Fibroblast of upper back skin (primary cell): Measurements from ENCODE around the gene SLC1A7.
A peak's percentile ranks its signal among the peaks of the same experiment; 100 is the strongest.

ENCODE experiments used
- DNase-seq: peaks from one replicate; pipeline ENCODE4 v3.0.0-alpha.2; 2013

Gene SLC1A7

DNA sequence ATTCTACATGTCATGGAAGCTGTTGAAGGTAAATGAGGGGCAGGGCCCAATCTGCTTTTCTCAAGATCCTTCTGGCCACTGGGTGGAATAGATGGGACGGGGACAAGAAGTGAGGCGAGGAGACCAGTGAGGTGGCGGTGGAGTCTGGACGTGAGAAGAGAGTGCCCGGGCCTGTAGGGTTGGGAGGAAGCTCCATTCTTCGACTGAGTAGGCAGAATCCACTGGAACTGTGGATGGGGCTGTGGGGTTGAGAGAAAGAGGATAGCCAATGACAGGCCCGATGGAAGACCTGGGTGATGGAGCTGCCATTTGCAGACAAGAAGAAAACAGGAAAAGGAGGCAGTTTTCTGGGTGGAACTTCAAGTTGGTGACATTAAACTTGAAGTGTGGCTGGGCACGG lies 10.3 kb downstream of the SLC1A7 start:
- no peak for DNase-seq

DNA sequence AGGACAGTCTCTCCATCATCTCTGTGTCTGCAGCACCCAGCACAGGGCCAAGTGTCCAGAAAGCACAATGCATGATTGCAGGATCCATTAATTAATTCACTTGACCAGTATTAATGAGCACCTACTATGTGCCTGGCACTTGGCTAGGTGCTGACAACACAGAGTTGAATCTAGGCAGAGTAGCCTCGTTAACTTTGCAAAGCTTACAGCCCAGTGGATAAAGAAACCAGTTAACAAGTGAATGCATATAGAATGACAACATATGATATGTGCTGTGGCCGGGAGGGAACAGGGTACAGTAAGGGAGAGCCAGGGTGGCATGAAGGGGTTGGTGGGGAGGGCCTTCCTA lies 10.9 kb downstream of the SLC1A7 start:
- no peak for DNase-seq

DNA sequence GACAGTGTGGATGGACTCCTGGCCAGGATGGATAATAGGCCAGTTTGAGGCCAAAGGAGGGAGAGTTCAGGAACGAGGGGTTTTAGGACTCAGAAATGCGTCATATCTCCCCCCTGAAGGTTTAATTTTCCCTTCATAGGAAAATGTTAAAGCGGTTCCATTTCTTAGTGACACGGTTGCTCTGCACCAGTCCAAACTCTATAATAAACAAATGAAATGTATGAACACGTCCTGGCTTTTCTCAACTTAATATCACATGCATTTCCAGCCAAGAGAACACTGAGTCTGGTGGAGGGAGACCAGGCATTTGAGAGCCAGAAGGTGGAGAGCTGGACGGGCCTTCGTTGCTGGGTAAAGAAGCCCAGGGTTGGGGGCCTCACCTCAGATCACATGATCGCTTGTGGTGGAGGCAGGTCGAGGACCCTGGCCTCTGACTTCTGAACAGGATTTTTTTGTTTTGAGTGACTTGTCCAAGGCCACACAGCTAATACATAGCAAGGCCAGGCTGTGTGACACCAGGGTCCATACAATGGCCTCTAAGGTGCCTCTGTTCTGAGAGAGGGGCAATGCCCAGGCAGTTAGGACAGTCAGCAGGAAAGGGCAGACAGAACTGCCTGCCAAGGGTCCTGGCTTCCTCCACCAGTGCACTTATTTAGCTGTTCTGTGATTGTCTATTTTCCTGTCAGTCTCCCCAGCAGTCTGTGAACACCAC lies 11.4 kb downstream of the SLC1A7 start:
- DNase-seq: no peak

DNA sequence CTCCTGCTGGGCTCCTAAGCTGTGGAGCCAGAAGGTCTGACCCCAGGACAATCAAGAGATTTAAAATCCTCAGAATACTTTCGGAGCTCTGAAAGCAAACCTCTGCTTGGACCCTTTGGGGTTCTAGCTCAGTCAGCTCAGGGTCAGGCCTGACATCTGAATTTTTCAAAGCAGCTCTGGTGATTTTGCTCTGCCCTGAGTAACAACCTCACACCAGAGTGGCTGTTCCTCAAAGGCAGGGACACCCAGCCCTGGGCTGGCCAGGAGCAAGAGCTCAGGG lies 11.9 kb downstream of the SLC1A7 start:
- no peak for DNase-seq

DNA sequence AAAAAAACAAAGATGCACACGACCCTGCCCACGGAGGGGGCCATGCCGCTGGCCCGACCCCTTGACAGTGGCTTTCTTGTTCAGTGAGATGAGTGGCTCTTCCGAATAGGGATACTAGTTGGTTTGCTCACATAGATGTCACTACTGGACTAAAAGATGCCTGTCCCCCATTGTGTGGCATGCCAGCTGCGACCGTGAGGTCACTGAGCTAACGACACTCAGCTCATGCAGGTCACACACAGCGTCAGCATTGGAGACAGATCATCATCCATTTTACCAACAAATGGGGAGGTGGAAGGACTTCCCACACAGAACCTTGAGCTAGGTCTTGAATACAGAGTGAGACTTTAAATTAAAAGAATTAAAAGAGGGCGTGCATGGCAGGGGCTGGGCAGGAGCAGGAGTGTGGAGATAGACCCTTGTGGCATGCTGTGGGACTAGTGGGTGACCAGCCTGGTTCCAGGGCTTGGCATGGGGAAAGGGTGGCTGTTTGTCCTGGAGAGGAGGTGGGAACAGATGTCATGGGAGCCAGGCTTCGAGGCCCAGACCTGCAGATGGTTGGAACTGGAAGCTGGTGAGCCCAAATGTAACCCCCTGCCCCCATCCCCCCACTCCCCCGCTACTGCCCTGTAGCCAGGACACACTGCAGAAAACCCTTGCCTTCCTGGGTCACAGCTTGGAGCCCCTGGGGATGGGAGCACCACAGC lies 12.4 kb downstream of the SLC1A7 start:
- no peak for DNase-seq

DNA sequence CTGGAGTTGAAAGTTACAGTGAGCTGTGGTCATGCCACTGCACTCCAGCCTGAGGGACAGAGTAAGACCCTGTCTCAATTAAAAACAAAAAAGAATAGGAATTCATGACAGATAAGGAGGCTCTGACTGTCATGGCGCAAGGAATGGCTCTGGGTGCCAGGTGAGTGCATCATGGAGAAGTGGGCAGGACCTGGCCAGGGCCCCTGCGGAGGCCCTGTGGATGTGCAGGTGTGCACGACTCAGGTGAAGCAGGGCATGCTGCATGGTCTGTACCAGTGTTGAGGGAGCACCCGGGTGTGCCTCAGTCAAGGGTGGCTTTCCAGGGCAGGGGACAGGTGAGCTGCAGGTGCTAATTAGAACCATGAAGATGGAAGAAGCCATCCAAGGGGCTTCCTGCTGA lies 14.0 kb downstream of the SLC1A7 start:
- DNase-seq: no peak

DNA sequence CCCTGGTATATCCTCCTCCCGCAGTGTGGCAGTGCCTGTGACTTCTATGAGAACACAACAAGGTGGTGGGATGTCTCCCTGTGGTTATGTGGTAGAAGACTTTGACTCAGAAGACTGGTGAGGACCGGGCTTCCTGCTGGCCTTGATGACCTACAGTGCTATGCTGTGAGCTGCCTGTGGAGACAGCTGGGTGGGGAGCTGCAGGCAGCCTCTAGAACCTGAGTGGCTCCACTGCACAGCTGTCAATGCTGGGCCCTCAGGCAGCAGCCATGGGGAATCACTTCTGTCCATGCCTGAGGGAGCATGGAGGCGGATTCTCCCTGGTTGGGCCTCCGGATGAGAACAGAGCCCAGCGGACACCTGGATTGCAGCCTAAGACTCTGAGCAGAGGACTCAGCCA lies 14.9 kb downstream of the SLC1A7 start:
- no peak for DNase-seq

DNA sequence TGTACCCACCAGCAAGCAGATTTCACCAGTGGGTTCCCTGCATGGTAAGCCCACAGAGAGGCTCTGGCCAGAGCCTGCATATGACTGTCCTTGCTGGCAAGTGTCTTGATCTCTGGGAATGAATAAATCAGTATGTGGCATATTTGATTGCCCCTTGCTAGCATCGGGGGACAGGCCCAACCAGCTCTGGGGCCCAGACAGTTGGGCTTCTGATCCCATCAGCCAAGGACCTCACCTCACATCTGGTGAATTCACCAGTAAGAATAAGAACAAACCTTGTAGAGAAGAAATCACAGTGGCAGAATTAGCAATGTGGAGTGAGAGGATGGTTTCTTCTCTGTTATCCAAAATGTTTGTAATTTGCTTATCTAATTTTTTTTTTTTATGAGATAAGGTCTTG lies 15.9 kb downstream of the SLC1A7 start:
- DNase-seq: no peak

DNA sequence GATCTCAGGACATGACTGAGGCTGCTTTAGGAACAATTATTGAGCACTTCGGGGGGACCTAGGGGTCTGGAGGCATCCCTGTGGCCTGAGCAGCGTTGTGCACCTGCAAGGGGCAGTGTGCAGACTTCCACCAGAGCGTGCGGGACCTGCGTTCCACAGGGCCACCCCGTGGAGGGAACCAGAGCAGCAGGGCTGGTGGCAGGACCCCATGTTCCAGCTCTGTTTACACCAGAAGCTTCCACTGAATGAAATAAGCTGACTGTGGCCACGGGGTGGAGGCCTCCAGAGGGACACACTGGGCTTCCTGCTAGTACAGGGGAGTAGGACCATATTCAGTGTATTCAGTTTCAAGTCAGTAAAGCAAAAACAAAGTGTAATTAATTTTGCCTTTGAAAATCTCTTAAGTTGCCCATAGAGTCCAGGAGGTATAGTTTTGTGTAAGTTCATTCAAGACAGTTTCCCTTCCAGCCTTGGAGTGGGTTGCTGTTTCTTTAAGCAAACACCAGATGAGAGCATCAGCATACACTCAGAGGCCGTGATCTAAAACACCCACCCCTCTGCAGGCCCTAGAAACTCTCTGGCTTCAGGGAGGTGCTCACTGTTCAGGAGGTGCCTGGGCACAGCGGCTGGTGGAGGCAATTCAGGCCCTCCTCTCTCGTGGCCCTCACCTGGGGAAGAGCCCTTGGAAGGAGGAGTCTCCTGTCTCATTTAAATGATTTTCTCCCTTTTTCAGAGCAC lies 16.6 kb downstream of the SLC1A7 start:
- DNase-seq: no peak

DNA sequence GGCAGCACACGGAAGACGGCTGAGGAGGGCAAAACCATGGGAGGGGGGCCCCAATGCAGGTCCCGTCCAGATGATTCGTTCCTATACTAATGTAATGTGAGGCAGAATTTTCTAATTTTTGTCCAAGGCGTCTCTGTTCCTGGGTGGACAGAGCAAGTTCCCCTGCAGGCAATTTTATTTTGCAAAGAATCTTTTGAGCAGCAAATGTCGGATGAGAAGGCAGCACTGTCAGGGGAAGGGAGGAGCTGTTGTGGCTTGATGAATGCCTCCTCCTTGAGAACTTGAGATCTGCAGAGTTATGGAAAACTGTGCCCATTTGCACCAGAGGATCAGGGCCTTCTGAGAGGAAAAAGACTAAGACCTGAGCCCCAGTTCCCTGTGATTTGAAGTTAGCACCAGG lies 17.3 kb downstream of the SLC1A7 start:
- DNase-seq: no peak

DNA sequence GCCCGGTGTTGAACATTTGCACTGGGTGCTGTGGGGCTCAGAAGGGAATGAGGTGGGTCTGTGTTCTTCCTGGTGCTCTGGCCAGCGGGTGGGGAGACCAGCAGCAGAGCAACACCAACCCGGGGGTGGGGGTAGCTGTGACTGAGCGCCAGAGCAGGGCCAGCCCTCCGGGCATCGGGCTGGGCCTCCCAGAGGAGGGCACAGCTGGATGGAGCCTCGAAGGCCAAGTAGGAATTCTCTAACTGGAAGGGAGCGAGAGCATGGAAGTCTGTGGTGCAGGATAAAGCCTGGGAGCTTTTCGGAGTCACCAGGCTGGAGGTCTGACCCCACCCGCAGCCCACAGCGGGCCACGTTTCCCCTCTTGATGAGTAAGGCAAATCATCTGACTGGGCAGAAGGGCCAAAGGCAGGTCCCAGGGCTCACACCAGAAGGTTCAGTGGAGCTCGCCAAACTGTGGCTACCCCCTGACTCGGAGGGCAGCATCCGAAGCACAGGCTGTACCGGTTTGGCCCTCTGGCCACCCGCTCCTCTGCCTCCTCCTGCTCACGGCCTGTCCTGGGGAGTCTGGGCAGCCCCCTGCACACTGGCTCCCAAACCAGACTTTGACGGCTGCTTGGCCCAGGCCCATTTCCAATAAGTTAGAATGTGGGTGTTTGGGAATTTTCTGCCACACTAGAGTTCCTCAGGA lies 18.8 kb downstream of the SLC1A7 start:
- peak; percentile 40 for DNase-seq

DNA sequence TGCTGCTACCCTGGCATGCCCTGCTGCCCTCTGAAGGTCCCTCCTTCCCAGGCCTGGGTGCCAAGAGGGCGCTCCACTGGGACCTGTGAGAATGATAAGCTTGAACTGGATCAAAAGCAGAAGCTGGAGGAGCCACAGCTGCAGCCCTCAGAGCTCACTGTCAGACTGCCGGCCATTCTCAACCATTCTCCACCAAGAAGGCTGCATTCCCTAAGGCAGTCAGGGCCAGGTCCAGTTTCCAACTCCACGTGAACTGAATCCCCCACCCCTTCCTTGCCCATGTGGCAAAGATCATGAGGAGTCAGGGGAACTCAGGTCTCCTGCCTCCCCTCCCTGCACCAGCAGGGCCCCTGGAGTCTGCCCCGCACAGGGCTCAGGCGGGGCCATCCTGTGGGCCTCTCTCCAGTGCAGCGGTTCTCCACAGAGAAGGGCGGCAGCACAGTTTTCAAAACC lies 19.5 kb downstream of the SLC1A7 start:
- DNase-seq: no peak

DNA sequence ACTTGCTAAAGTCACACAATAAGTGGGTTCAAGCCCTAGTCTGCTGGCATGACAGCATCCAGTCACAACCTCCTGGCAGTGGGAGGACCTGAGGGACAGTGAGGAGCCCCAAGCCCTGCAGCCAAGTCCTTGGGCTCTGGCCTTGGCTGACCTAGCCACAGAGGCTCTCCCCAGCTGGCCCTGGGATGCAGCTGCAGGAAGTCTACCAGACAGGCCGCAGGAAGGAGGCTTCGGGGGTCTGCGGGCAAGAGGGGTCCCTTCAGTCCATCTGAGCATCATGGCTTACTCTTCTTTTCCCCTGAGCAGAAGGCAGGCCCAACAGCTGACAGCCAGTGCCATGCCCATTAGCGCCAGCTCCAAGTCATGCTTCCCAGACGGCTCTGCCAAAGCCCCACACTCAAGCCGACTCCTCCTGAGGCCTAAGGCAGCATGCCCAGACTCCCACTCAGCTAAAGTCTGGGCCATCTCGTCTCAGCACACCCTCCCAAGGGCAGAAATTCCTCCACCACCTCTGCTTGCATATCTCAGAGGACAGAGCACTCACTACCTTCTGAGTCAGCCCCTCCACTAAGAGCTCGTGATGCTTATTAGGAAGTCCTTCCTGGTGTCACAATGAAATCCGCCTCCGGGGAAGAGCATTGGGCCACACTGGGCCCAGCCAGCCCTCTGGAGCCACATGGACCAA lies 20.1 kb downstream of the SLC1A7 start:
- peak; percentile 47 for DNase-seq

DNA sequence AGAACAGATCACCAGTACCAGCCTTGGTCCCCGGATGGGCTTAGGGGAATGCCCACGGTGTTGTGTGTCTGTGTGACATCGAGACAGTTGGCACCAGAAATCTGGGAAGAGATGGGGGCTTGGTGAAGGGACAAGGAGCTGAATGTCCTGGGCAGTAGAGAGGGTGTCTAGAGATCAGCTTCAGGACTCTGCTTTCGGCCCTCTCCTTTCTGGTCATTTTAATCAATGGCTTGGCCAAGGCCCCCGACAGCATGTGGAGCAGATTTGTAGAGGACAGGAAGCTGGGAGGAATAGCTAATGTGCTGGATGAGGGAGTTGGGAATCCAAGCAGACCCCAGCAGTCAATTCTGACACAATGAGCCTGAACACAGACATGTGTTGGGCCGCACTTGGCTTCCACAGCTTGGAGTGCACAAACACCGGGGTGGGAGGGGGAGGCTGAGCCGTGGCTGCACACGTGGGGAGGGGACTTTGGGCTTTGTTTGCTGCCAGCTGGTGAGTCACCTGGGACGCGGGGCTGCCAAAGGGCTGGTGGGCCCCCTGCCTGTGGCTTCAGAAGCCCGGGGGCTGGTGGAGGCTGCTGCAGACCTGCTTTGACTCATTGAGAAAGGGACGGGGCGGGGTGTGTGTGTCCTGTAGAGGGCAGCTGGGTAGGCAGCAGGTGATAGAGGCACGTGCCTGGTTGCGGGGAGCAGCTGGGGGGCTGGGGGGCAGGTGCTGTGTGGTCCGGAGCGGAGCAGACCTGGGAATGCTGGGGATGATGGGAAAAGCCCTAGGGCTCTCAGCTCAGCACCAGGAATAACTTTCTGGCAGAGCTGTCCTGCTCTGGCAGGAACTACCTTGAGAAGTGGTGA lies 20.9 kb downstream of the SLC1A7 start:
- DNase-seq: peak; percentile 81

DNA sequence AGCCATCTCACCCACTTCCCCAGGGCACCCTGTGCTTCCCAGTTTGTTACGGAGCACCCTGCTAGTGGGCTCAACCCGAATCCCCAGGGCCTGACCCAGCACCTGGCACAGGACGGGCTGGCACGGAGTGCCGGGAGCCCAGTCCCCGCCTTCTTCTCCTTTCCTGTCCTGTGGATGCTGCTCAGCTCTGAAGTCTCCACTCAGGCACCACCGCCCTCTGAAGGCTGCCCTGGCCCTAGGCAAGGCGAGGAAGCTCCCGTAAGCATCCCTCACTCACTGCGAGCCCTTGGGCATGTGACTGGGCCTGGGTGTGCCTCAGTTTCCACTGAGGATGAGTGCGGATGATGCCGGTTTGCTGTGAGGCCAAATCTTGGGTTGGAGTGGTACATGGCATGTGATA lies 21.8 kb downstream of the SLC1A7 start:
- DNase-seq: no peak

DNA sequence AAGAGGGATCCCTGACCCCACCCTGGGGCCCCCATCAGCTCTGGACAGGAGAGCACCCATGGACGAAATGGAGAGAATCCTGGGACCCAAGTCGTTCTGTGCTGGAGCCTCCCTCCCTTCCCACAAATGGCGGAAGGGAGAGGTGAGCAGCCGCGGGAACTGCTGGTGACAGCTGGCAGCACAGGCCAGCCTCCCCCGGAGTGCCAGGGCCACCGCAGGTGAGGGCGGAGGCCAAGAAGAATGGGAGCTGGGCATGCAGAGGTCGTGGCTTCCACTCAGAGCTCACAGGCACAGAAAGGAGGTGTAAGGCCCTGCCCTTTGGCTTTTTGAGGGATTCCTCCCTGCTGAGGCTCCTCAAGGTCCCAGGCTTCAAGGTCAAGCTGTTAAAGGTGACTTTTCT lies 24.6 kb downstream of the SLC1A7 start:
- DNase-seq: no peak

DNA sequence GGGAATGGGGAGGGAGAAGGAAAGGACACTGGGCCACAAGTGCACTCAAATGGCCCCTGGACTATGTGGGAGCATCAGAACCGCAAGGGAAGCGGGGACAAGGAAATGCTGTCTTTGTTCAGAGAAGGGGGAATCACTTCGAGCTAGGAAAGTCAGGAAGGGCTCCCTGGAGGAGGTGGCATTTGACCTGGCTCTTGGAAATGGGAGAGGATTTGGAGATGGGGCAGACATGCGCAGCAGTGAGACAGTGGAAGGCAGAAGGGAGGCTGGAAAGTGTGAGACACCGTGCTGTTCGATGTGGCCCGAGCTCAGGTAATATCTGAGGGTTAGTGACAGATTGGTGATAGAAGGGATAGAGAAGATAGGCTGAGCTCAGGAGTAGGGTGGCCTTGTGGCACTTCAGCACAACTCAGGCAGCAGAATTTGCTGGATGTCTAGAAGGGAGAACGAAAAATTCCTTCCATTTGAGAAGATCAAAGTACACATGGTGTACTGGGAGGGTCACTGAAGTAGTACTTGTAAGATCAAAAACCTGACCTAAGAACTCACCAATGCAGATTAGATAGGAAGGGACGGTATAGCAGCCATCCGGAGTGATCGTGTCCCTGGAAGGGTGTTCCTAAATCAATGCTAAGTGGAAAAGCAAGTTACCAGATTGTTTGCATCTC lies 25.4 kb downstream of the SLC1A7 start:
- no peak for DNase-seq

DNA sequence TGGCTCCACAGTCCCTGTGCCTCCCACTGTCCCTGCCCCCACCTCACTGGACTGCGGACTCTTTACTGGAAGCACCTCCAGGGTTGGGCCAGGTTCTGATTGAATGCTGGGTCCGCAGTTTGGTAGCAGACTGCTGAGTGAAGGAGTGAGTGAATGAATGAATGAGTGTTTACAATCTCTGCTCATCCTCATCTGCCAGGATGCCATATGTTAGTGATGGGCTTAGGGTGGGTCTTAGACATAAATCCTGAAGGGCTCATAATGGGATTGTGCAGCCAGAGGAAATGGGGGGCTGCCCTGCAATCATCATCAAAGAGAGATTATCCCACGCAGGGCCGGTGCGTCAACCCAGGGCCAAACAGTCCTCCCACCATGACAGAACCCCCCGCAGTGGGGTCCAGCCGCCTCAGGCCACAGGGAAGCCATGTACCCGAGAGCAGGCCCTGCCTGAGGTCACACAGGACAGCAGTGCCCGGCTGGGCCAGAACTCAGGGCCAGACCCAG lies 26.1 kb downstream of the SLC1A7 start:
- DNase-seq: no peak

DNA sequence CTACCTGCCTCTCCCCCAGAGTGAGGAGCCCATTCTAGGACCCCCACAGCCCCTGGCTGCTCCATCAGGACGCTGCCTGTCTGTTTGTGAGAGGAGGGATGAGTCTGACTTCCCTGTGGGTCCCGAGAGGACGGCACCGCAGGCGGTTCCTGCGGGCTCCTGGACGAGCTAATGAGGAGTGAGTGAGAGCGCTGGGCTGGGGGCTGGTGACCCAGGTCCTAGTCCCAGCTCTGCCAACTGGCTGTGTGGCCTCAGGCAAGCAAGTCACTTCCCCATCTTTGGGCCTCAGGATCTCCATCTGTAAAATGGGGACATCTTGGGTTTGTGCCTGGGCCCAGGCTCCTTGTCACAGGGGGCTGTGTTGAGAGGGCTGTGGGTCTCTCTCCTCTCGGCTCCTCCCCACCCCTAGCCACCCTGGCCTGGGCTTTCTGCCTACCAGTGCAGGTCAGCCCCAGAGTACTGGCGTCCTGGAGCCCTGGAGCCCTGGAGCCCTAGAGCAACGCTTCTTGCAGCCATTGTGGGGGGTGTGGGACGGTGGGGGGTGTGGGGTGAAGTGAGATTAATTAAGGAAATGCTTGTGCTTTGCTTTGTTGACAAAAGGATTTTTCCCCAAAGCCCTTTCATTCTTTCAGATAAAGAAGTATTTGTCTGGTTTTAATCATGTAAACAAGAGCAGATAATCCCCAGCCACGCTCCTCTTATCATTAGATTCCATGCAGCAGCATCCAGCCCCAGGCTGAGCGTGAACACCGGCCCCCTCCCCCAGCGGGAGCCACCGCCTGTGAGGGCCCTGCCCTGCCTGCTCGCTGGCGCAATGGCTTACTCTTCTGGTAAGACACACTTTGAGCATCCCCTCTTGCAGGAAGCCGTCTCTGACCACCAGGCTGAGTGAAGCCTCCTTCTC lies 26.8 kb downstream of the SLC1A7 start:
- peak; percentile 19 for DNase-seq
